HL-60/S4 treated with retinoic acid at 250 ng/mL for 4 days and 3 days (cell line): ENCODE measurements around the gene GALNT2.

ENCODE experiments used
- in situ Hi-C: fragments of 300-500 bp; cut with MboI; formaldehyde crosslinking; loops from 2 replicates; pipeline ENCODE4 v1.7.0; 2022; ENCODE audit warnings: low sequenced_read_pairs

GALNT2 gene

DNA sequence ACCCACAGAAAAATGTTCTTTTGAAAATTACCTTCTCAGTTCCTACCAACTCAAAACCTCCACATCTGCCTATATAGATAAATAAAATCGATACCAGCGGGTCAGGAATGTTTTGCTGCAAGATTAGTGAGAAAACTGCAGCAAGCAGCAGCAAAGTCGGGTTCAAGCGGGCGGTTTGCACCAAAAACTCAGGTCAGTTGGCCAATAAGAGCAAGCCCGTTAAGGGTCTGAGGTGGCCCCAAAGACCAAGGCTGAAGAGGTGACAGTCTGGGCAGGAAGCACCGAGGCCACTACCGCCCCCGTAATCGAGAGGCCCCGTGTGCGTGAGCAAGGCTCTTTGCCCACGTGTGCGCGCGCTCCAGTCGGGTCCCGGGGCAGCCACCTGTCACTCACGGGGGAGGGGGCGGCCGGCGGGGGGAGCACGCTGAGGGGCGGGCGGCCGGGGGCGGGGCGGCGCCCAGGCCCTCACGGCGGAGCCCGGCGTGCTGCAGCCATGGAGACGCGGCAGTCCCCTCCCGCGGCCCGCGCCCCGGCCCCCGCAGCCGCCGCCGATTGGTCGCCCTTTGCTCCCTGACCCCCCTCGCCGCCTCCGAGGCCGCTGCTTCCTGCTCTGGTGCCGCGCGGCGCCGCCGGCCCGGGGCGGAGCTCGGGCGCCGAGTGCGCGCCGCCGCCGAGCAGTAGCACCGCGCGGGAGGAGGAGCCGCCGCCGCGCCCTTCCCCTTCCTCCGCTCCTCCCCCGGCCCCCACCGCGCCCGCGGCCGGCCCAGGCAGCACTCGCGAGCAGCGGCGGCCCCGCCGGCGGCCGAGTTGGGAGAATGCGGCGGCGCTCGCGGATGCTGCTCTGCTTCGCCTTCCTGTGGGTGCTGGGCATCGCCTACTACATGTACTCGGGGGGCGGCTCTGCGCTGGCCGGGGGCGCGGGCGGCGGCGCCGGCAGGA is at the start of gene GALNT2:
TSS of gene GALNT2 (plus strand) at position 773 of the 939 bp plus-strand sequence. CDS start at position 816, 43 bp downstream.
- in situ Hi-C loops = no loop called here

DNA sequence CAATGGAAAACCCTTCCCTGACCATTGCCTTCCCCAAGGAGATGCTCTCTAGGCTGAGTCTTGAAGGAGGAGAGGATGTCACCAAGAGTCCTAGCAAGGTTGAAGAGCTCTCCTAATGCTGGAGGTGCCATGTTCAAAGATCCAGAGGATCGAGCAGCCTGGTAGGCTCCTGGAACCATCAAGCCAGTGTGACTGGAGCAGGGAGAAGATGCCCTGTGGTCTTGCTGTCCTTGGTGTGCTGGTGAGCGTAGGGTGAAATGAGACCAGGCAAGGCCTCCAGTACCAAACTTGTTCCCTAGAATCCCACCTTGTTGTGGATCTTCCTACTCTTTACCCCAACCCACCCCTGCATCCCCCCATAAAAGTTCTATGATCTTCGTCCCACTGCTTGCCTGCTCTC is 46.6 kb upstream of the GALNT2 start:
- in situ Hi-C loops = no loop called here

- in situ Hi-C loops = no loop called here
Observed at GRCh38 chr1:230022666-230023380, 44.2 kb upstream of the GALNT2 start.

DNA sequence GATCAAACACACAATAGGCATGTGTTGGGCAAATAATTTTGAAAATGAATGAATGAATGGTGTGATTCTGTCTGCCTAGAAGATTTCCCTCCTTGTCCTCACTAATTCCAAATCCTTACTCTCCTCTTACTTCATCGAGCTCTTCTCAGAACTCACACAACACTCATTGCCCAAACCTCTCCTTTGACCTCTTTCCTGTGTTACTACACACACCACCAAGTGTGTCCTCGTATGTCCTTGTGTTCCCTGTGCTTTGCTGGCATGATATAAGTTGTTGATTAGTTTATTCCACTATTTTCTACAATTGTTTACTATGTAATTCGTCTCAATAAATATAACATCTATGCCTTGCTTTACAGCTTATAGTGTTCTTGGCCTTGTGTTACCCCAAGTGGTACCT is 41.4 kb upstream of the GALNT2 start:
- in situ Hi-C loops = no loop called here

DNA sequence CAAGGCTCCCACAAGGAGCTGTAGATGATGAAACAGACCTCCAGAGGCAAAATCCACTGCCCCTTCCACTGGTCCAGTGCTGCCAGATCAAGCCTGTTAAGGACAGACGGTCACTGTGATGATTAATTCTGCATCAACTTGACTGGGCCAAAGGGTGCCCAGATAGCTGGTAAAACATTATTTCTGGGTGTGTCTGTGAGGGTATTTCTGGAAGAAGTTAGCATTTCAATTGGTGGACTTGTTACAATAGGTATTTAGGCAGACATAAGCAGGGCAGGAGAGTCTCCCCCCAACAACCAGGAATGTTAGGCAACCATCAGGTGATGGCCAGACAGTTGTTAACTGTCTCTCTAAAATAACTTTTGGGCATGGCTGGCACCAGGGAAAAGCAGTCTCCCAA is 40.9 kb upstream of the GALNT2 start:
- in situ Hi-C loops = no loop called here

- in situ Hi-C loops = no loop called here
Observed at GRCh38 chr1:230026572-230026971, 40.5 kb upstream of the GALNT2 start.

- in situ Hi-C loops = no loop called here
Observed at GRCh38 chr1:230028602-230029223, 38.3 kb upstream of the GALNT2 start.

- in situ Hi-C loops = no loop called here
Observed at GRCh38 chr1:230029244-230029941, 37.6 kb upstream of the GALNT2 start.

DNA sequence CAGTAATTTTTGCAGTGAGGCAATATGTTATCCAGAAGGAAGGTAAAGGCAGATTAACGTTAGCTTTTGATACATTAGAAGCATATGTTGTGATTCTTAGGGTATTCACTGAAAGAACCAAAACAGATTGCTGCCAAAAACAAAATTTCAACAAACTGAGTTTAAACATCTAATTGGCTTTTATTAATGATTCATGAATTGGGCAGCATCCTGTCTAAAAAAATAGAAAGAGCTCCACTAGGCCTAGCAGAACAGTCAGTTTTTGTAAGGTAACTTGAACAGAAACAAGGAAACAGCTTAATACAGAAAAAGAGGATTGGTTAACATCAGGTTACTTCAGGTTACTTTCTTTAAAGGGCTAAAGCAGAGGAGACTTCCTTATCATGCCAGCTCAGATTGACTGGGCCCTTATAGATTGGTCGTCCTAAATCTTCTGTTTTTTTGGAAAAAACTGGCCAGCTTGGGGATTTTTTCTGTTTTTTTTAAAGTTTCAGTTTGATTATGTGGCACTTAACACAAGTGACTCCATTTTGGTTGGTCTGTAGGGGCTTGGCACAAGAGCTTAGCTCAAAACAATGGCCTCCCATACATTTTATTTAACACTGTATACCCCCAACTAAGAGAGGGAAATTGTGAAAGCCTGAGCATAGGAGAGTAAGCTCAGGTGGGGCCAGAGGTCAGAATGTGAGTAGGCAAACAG is 36.8 kb upstream of the GALNT2 start:
- in situ Hi-C loops = no loop called here

GRCh38 chr1:230031131-230031530 is 35.9 kb upstream of the GALNT2 start:
- in situ Hi-C loops = no loop called here

- in situ Hi-C loops = no loop called here
Observed at GRCh38 chr1:230032516-230033281, 34.3 kb upstream of the GALNT2 start.

- in situ Hi-C loops = no loop called here
Observed at GRCh38 chr1:230037261-230037660, 29.8 kb upstream of the GALNT2 start.

GRCh38 chr1:230040440-230040839 is 26.6 kb upstream of the GALNT2 start:
- in situ Hi-C loops = no loop called here

DNA sequence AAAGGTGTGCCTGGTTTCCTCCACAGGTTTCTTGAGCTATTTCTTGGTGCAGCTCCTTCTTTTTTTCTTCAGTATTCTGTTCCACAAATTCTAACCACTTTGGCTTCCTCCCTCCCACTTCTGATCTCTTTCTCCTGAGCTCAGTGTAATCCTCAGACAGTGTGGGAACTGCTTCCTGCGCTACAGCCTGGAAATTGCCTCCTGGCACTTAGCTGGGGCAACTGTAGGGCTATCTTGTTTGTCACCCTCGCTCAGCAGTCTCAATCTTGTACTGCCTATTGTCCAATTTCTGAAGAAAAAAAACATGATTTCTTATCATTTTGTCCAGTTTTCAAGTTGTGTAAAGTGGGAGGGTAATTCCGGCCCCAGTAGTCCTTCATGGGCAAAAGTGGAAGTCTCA is 24.0 kb upstream of the GALNT2 start:
- in situ Hi-C loops = no loop called here

DNA sequence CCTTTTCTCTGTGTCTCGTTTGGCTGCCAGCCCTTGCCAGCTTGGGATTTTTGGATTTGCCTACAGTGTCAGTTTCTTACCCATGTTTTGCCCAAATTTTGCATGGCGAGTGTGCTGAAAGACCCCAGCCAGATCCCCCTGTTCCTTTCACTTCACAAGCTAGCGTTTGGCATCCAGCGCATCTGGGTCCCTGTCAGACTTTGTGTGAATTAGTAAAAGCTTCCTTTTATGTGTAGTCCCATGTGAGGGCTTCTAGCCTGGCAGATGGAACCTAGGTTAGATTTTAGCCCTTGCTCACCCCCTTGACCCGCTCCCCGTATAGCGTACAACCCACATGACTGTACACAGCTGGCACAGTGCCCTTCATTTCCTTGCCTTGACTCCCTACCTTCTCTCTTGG is 22.3 kb upstream of the GALNT2 start:
- in situ Hi-C loops = no loop called here

DNA sequence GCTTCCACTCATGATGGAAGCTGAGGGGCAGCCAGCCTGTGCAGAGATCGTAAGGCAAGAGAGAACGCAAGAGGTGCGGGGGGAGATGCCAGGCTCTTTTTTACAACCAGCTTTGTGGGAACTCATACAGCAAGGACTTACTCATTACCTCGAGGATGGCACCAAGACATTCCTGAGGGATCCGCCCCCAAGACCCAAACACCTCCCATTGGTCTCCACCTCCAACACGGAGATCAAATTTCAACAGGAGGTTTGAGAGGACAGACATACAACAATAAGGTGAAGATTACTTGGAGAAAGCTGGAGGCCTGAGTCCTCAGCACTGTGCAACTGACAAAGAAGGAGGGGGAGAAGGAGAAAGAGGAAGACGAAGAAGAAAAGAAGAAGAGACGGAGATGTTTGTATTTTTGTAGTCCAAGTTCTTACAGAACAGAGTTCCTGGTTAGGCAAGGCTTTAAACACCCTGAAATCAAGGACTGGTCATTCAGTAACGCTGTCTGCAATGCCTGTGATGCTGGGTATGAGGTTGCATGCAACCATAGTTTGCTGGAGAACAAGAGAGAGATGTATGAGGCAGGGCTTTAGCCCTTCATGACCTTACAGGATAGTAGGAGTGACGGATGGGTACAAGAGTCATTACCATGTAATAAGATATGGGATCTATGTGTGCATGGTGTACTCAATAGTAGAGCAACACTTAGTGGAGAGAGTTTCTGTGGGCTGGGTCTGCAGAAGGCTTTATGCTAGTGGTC is 19.7 kb upstream of the GALNT2 start:
- in situ Hi-C loops = no loop called here

GRCh38 chr1:230048322-230048721 is 18.7 kb upstream of the GALNT2 start:
- in situ Hi-C loops = no loop called here

DNA sequence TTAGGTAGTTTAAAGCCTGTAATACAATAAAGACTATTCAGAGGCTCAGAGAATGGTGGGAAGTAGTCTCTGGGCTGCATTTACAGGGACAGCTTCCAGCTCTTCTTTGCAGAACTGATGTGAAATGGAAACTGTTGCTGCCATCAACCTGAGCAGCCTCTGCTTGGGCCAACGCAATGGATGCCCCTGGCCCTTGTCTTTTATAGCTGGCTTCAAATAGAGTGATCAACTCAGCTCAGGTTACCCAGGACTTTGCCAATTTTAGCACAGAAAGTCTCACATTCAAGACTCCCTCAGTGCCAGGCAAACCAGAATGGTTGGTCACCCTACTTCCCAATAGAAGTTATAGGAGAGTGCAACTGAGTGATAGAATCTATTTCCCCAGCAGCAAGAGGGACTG is 18.1 kb upstream of the GALNT2 start:
- in situ Hi-C loops = no loop called here

- in situ Hi-C loops = no loop called here
Observed at GRCh38 chr1:230049731-230050130, 17.3 kb upstream of the GALNT2 start.
